Activated CD4-positive, alpha-beta T cell treated with anti-CD3 and anti-CD28 coated beads, Interleukin-2, amount 10 ng/mL, durations not matched to agents 24 days and 14 days (primary cell): ENCODE results near the gene SLC35D2. TPM values are rescaled to one million over a fixed set of nuclear protein-coding genes. Genes with fewer than 3 reads are reported as not detected.
"Not testable (repeated sequence)": the region's sequence is repeated elsewhere in the genome, so short reads cannot be mapped to it uniquely, and the experiment has no call there.

ENCODE experiments used
- DNase-seq: peaks from one replicate; pipeline ENCODE4 v3.0.0; 2022
- H3K27ac Mint-ChIP-seq: one replicate; pipeline ENCODE4 v1.8.0; 2022; ENCODE audit warnings: mild to moderate bottlenecking, mixed read lengths
- H3K27me3 Mint-ChIP-seq: one replicate; pipeline ENCODE4 v1.8.0; 2022; ENCODE audit warnings: mixed read lengths
- H3K36me3 Mint-ChIP-seq: one replicate; pipeline ENCODE4 v1.8.0; 2022; ENCODE audit warnings: low read depth, mild to moderate bottlenecking, mixed read lengths
- H3K4me1 Mint-ChIP-seq: one replicate; pipeline ENCODE4 v1.8.0; 2021; ENCODE audit warnings: mixed read lengths
- H3K4me3 Mint-ChIP-seq: one replicate; pipeline ENCODE4 v1.8.0; 2022; ENCODE audit warnings: mild to moderate bottlenecking, moderate library complexity, mixed read lengths
- H3K9me3 Mint-ChIP-seq: one replicate; pipeline ENCODE4 v1.8.0; 2021; ENCODE audit warnings: mixed read lengths
- intact Hi-C: fragments of 100-400 bp; cut with micrococcal nuclease; formaldehyde crosslinking; loops from one replicate; pipeline ENCODE4 v1.15.1; 2023
- total RNA-seq: library from RNA; stranded (reverse); gene quantifications from 2 replicates; pipeline ENCODE4 v1.2.3, GENCODE V29; 2022

SLC35D2 gene
- total RNA-seq, 1 donor from 2014 or later = 5.2 TPM

GRCh38 chr9:96388144-96388543 lies 4.6 kb upstream of the SLC35D2 start:
- no peak overlapping the region for H3K27ac Mint-ChIP-seq
- DNase-seq = no peak
- no peak overlapping the region for H3K4me3 Mint-ChIP-seq
- no peaks in the 10 kb centered on the region for H3K27me3 Mint-ChIP-seq
- peaks cover 54% of the 10 kb centered on the region for H3K36me3 Mint-ChIP-seq
- H3K4me1 Mint-ChIP-seq = peaks cover 18% of the 10 kb centered on the region
- intact Hi-C loops = no loop called here
- no peaks in the 10 kb centered on the region for H3K9me3 Mint-ChIP-seq

DNA sequence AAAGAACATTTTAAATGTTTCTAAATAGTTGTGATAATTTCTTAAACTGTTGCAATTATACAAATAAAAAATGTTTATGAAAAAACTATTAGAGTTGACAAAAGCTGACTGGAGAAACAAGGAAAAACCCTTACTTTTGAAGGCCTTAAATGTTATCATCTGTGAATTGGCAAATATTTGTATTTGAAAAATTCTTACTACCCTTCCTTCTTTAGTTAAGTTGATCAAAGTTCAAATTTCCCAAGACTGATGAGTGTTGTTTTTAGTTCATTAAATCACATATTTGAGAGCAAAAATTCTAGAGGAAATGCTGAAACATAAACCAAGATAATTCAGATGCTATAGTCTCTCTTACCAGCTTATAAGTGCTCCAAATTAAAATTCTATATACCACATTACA lies 2.6 kb upstream of the SLC35D2 start:
- Mint-ChIP-seq H3K36me3 (peaks cover 43% of the 10 kb centered on the region), H3K27me3 (no peaks in the 10 kb centered on the region), H3K27ac (no peak overlapping the region), H3K4me1 (peaks cover 24% of the 10 kb centered on the region), H3K4me3 (no peak overlapping the region), H3K9me3 (no peaks in the 10 kb centered on the region)
- intact Hi-C loops = no loop called here
- DNase-seq = no peak

DNA sequence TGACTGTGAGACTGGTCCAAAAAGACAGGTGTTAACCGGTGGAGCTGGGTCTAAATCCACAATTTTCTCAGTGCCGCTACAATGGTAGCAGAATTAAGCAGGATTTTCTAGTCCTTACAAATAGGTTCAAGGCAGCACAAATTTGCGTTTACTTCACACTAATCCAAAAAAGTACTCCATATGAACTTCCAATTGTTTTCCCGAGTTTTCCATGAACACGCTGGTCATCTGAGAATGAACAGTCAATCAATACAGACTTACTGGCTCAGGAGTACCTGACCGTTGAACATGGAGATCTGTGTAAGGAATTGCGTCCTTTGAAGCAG lies 709 bp downstream of the SLC35D2 start:
- DNase-seq = no peak
- no peaks in the 10 kb centered on the region for H3K27me3 Mint-ChIP-seq
- H3K36me3 Mint-ChIP-seq = peaks cover 25% of the 10 kb centered on the region
- no peak overlapping the region for H3K27ac Mint-ChIP-seq
- peak overlapping the region; percentile 76 for H3K4me3 Mint-ChIP-seq
- intact Hi-C loops = no loop called here
- H3K4me1 Mint-ChIP-seq = peaks cover 23% of the 10 kb centered on the region
- H3K9me3 Mint-ChIP-seq = no peaks in the 10 kb centered on the region

DNA sequence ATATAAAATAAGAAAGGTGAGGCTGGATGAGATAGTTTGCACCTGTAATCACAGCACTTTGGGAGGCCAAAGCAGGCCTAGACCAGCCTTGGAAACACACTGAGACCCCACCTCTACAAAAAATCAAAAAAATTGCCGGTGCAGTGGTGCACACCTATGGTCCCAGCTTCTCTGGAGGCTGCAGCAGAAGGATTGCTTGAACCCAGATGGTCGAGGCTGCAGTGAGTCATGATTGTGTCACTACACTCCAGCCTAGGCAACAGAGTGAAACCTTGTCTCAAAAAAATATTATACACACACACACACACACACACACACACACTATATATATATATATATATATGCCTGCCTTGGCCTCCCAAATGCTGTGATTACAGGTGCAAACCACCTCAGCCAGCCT lies 1.3 kb downstream of the SLC35D2 start:
- H3K27ac Mint-ChIP-seq = no peak overlapping the region
- intact Hi-C loops = no loop called here
- no peak overlapping the region for H3K4me3 Mint-ChIP-seq
- peaks cover 24% of the 10 kb centered on the region for H3K36me3 Mint-ChIP-seq
- H3K27me3 Mint-ChIP-seq = no peaks in the 10 kb centered on the region
- no peaks in the 10 kb centered on the region for H3K9me3 Mint-ChIP-seq
- H3K4me1 Mint-ChIP-seq = peaks cover 23% of the 10 kb centered on the region
- DNase-seq = no peak

- Mint-ChIP-seq H3K36me3 (peaks cover 22% of the 10 kb centered on the region), H3K4me3 (no peak overlapping the region), H3K27ac (no peak overlapping the region), H3K4me1 (peaks cover 22% of the 10 kb centered on the region), H3K9me3 (no peaks in the 10 kb centered on the region), H3K27me3 (no peaks in the 10 kb centered on the region)
- intact Hi-C loops = no loop called here
- no peak for DNase-seq
Observed at GRCh38 chr9:96381696-96382095, 1.8 kb downstream of the SLC35D2 start.

GRCh38 chr9:96381125-96381524 lies 2.4 kb downstream of the SLC35D2 start:
- H3K36me3 Mint-ChIP-seq = peaks cover 18% of the 10 kb centered on the region
- no peak overlapping the region for H3K4me3 Mint-ChIP-seq
- intact Hi-C loops = no loop called here
- no peak for DNase-seq
- peaks cover 19% of the 10 kb centered on the region for H3K4me1 Mint-ChIP-seq
- no peaks in the 10 kb centered on the region for H3K9me3 Mint-ChIP-seq
- H3K27ac Mint-ChIP-seq = no peak overlapping the region
- H3K27me3 Mint-ChIP-seq = no peaks in the 10 kb centered on the region

DNA sequence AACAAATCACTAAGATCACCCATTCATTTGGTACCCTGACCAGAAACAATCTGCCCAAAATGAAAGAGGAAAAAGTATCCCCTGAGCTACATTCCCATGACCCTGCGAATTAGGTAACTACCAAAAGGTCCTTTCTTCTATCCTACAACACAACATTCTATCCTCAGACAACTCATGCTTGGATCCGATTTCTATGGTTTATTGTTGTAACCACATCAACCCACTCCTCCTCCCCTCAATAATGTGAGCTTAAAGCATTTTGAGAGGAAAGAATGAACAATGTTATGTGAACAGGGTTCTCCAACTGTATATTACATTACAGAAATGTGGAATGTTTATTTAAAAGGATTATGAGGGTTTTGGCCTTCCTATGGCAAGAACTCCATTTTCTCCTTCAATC lies 4.0 kb downstream of the SLC35D2 start:
- no peak overlapping the region for H3K27ac Mint-ChIP-seq
- H3K36me3 Mint-ChIP-seq = peaks cover 17% of the 10 kb centered on the region
- H3K4me3 Mint-ChIP-seq = no peak overlapping the region
- DNase-seq = no peak
- H3K27me3 Mint-ChIP-seq = no peaks in the 10 kb centered on the region
- peaks cover 17% of the 10 kb centered on the region for H3K4me1 Mint-ChIP-seq
- intact Hi-C loops = no loop called here
- H3K9me3 Mint-ChIP-seq = no peaks in the 10 kb centered on the region

DNA sequence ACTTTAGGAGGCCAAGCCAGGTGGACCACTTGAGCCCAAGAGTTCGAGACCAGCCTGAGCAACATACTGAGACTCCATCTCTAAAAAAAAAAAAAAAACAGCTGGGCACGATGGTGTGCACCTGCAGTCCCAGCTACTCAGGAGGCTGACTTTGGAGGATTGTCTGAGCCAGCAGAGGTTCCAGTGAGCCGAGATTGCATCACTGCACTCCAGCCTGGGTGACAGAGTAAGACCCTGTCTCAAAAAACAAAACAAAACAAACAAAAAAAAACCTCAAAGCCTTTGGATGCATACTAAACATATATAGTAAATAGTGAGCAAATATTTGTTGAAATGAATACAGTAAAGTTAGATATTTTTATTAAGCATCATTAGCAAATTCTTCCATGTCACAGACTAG lies 5.3 kb downstream of the SLC35D2 start:
- DNase-seq = no peak
- Mint-ChIP-seq H3K9me3 (no peaks in the 10 kb centered on the region), H3K36me3 (peaks cover 10% of the 10 kb centered on the region), H3K27ac (no peak overlapping the region), H3K4me1 (peaks cover 11% of the 10 kb centered on the region), H3K27me3 (no peaks in the 10 kb centered on the region), H3K4me3 (no peak overlapping the region)
- intact Hi-C loops = no loop called here

- DNase-seq = no peak
- Mint-ChIP-seq H3K9me3 (no peaks in the 10 kb centered on the region), H3K36me3 (peaks cover 10% of the 10 kb centered on the region), H3K27me3 (no peaks in the 10 kb centered on the region), H3K4me1 (peaks cover 6% of the 10 kb centered on the region), H3K27ac (no peak overlapping the region), H3K4me3 (no peak overlapping the region)
- intact Hi-C loops = no loop called here
Observed at GRCh38 chr9:96376891-96377874, 6.3 kb downstream of the SLC35D2 start.

GRCh38 chr9:96375507-96375906 lies 8.0 kb downstream of the SLC35D2 start:
- H3K36me3 Mint-ChIP-seq, intact Hi-C loops, H3K9me3 Mint-ChIP-seq, H3K4me3 Mint-ChIP-seq, DNase-seq, H3K27me3 Mint-ChIP-seq, H3K27ac Mint-ChIP-seq, H3K4me1 Mint-ChIP-seq: not testable (repeated sequence)

DNA sequence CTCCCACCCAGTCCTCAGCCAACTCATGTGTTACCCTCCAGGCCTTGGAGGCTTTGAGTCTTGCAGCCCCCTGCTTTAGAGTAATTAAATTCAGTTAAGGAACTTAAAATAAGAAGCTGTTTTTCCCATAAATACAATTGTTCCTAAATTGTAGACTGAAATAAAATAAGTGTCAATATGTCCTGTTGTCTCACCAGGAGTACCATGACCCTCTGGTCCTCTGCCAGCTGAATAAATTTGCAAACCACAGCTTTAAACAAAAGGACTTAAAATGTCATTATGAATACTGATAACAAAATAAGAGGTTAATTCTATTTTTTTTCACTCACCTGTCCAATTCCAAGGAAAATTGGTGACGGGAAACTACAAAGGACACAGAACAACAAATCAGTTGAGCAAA lies 15.6 kb downstream of the SLC35D2 start:
- intact Hi-C loops = no loop called here
- H3K9me3 Mint-ChIP-seq = no peaks in the 10 kb centered on the region

GRCh38 chr9:96363175-96363967 lies 20.1 kb downstream of the SLC35D2 start:
- Mint-ChIP-seq H3K9me3 (no peaks in the 10 kb centered on the region), H3K36me3 (peaks cover 11% of the 10 kb centered on the region), H3K27me3 (no peaks in the 10 kb centered on the region), H3K4me3 (no peak overlapping the region), H3K4me1 (no peaks in the 10 kb centered on the region), H3K27ac (no peak overlapping the region)
- DNase-seq = no peak
- intact Hi-C loops = no loop called here

More for the DNA sequence above, 15.6 kb downstream of the SLC35D2 start:
- Mint-ChIP-seq H3K27ac (no peak overlapping the region), H3K4me3 (no peak overlapping the region), H3K4me1 (no peaks in the 10 kb centered on the region), H3K27me3 (no peaks in the 10 kb centered on the region), H3K36me3 (peaks cover 2% of the 10 kb centered on the region)
- DNase-seq = no peak

GRCh38 chr9:96362119-96362518 lies 21.4 kb downstream of the SLC35D2 start:
- H3K4me1 Mint-ChIP-seq, H3K27me3 Mint-ChIP-seq, DNase-seq, H3K9me3 Mint-ChIP-seq, H3K4me3 Mint-ChIP-seq, H3K27ac Mint-ChIP-seq, intact Hi-C loops: not testable (repeated sequence)
- H3K36me3 Mint-ChIP-seq = peaks cover 11% of the 10 kb centered on the region

GRCh38 chr9:96361668-96362067 lies 21.8 kb downstream of the SLC35D2 start:
- Mint-ChIP-seq H3K36me3 (peaks cover 11% of the 10 kb centered on the region), H3K4me3 (no peak overlapping the region), H3K4me1 (no peaks in the 10 kb centered on the region), H3K27me3 (no peaks in the 10 kb centered on the region), H3K27ac (no peak overlapping the region), H3K9me3 (no peaks in the 10 kb centered on the region)
- intact Hi-C loops = no loop called here
- DNase-seq = no peak
